Transverse colon (tissue), 4 donors: Measurements from ENCODE around the gene KCNK18.

ENCODE experiments used
- CTCF ChIP-seq, 5 experiments: fragments of 200-600 bp in 3 of 5; fragments of 450-650 bp in 2 of 5; sonication (generic) in 3 of 5; IDR thresholded peaks; 1 replicate in 2 of 5; 2 replicates in 3 of 5; pipeline ENCODE4 v1.5.1; 2016 to 2017; ENCODE audit warnings: antibody characterized with exemption in 5 of 5, inconsistent platforms in 3 of 5, mild to moderate bottlenecking in 2 of 5, moderate library complexity in 1 of 5
- EP300 ChIP-seq: sonication (generic); formaldehyde crosslinking; IDR thresholded peaks from one replicate; pipeline ENCODE4 v1.6.1; 2017; ENCODE audit warnings: antibody characterized with exemption, low read depth
- POLR2A ChIP-seq: fragments of 450-650 bp; IDR thresholded peaks from one replicate; pipeline ENCODE4 v1.6.1; 2016; ENCODE audit warnings: antibody characterized with exemption, mild to moderate bottlenecking, moderate library complexity
- POLR2AphosphoS5 ChIP-seq, 3 donors: sonication (generic); formaldehyde crosslinking; IDR thresholded peaks; one replicate each; pipeline ENCODE4 v1.6.1; 2016; ENCODE audit warnings: antibody characterized with exemption in 3 of 3

GRCh38 chr10:117188371-117188770 lies 8.9 kb upstream of the KCNK18 start:
- no peak for TF ChIP-seq CTCF (IDR thresholded peaks at IDR 0.05)
- no peak for TF ChIP-seq POLR2AphosphoS5 (IDR thresholded peaks at IDR 0.05)
- TF ChIP-seq EP300, result no peak
- TF ChIP-seq POLR2A, result no peak
